Measurements from ENCODE around the gene GLYATL1B. TPM values are rescaled to one million over a fixed set of nuclear protein-coding genes. Genes with fewer than 3 reads are reported as not detected.
"Not testable (repeated sequence)": the region's sequence is repeated elsewhere in the genome, so short reads cannot be mapped to it uniquely, and the experiment has no call there.

Gene GLYATL1B, protein sequence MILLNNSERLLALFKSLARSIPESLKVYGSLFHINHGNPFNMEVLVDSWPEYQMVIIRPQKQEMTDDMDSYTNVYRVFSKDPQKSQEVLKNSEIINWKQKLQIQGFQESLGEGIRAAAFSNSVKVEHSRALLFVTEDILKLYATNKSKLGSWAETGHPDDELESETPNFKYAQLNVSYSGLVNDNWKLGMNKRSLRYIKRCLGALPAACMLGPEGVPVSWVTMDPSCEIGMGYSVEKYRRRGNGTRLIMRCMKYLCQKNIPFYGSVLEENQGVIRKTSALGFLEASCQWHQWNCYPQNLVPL
- total RNA-seq = not detected in 2 replicates

DNA sequence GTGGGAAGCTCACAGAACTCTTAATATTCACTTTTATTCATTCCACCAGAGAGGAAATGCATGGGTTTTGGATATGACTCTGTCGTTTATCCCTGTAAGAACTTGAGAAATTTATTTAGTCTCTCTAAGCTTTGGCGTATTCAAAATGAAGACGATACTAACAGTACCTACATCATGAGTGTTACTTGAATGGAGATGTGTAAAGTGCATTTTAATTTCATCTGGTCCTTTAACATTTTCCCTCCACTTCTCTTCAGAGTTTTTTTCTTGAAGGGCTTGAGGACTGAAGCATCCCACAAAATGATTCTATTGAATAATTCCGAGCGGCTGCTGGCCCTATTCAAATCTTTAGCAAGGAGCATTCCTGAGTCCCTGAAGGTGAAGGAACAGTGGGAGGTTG is at the start of gene GLYATL1B:
Gene GLYATL1B, plus strand, starts transcription at position 301 of the 400 bp plus-strand sequence. Its CDS starts 0 bp downstream, at position 301.
- ATAC-seq (ENCODE audit: low read depth); intact Hi-C loops (cut with micrococcal nuclease); H3K27me3 Mint-ChIP-seq; CTCF ChIA-PET; POLR2A ChIA-PET; H3K4me3 Mint-ChIP-seq; H3K9me3 Mint-ChIP-seq; H3K36me3 Mint-ChIP-seq (ENCODE audit: low read depth); DNase-seq: not testable (repeated sequence)
- Mint-ChIP-seq H3K27ac (peak within 1 kb of the TSS; percentile 81), H3K4me1 (peaks cover 52% of the 10 kb centered on the region)

DNA sequence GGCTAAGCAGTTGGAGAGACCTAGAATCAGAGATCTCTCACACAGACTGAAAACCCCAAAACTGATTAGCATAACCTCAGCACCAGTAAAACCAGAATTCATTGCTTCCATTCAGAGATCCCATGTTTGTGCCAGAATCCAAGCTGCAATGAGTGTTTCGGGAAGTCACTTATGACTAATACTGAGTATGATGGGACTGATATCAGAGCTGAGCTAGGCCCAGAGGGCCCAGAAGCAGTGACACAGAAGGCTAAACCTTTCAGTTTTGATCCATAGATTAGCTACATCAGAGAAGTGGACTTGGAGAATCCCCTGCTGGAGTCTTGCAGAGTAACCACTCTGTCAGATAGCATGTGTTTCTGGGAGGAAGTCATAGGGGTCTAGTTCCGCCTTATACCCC is 49.6 kb upstream of the GLYATL1B start:
- H3K27me3 Mint-ChIP-seq; ATAC-seq (ENCODE audit: low read depth); CTCF ChIA-PET; H3K4me1 Mint-ChIP-seq; DNase-seq; intact Hi-C loops (cut with micrococcal nuclease); H3K9me3 Mint-ChIP-seq; H3K4me3 Mint-ChIP-seq; POLR2A ChIA-PET; H3K27ac Mint-ChIP-seq: not testable (repeated sequence)
- H3K36me3 Mint-ChIP-seq (ENCODE audit: low read depth) = peaks cover 11% of the 10 kb centered on the region

DNA sequence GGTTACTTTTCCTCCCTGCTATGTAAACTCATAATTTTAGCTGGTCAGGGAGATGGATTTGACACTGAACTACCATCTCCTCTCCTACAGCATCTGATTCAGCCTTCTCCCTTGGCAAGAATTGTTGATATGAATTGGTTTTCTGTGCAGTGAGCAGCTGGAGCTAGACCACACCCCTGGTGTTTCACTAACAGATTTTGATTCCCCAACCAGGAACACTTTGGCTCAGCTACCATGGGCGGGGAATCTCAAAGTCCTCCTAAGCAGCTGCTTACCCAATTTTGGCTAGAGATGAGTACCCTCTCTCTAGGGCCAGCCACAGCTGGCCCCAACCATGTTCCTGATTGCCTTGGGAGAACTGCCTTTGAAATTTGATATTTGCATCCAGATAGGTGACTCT is 48.7 kb upstream of the GLYATL1B start:
- ATAC-seq (ENCODE audit: low read depth); POLR2A ChIA-PET; H3K27me3 Mint-ChIP-seq; DNase-seq; H3K9me3 Mint-ChIP-seq; H3K4me3 Mint-ChIP-seq; intact Hi-C loops (cut with micrococcal nuclease); H3K4me1 Mint-ChIP-seq; CTCF ChIA-PET; H3K27ac Mint-ChIP-seq: not testable (repeated sequence)
- H3K36me3 Mint-ChIP-seq (ENCODE audit: low read depth) = peaks cover 15% of the 10 kb centered on the region

DNA sequence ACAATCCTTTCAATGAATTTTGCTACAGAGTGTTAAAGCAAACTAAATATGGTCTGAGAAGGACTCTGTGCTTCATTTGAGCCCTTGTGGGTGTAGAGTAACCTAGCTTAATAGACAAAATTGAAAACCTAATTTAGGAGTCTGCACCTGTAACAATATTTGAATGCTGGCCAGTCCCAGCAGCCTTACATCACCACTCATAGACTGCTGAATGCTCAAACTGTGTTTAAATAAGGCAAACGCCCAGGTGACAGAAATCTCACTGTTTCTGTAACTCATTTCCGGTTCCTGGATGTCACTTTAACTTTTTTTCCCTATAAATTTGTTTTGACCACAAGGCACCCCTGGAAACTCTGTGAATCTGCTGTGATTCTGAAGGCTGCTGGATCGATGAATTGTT is 45.5 kb upstream of the GLYATL1B start:
- H3K4me1 Mint-ChIP-seq = peaks cover 14% of the 10 kb centered on the region
- DNase-seq (no peak), ATAC-seq (ENCODE audit: low read depth) (no peak)
- no peak overlapping the region for H3K27ac Mint-ChIP-seq
- H3K9me3 Mint-ChIP-seq = no peaks in the 10 kb centered on the region
- peaks cover 27% of the 10 kb centered on the region for H3K36me3 Mint-ChIP-seq (ENCODE audit: low read depth)
- TF ChIP-seq, protein P1, sequence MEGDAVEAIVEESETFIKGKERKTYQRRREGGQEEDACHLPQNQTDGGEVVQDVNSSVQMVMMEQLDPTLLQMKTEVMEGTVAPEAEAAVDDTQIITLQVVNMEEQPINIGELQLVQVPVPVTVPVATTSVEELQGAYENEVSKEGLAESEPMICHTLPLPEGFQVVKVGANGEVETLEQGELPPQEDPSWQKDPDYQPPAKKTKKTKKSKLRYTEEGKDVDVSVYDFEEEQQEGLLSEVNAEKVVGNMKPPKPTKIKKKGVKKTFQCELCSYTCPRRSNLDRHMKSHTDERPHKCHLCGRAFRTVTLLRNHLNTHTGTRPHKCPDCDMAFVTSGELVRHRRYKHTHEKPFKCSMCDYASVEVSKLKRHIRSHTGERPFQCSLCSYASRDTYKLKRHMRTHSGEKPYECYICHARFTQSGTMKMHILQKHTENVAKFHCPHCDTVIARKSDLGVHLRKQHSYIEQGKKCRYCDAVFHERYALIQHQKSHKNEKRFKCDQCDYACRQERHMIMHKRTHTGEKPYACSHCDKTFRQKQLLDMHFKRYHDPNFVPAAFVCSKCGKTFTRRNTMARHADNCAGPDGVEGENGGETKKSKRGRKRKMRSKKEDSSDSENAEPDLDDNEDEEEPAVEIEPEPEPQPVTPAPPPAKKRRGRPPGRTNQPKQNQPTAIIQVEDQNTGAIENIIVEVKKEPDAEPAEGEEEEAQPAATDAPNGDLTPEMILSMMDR (IDR thresholded peaks at IDR 0.05) = no peak
- H3K27me3 Mint-ChIP-seq = no peaks in the 10 kb centered on the region
- no peak overlapping the region for H3K4me3 Mint-ChIP-seq
- ChIA-PET POLR2A (no interaction called here), CTCF (no interaction called here)
- intact Hi-C loops (cut with micrococcal nuclease) = no loop called here

DNA sequence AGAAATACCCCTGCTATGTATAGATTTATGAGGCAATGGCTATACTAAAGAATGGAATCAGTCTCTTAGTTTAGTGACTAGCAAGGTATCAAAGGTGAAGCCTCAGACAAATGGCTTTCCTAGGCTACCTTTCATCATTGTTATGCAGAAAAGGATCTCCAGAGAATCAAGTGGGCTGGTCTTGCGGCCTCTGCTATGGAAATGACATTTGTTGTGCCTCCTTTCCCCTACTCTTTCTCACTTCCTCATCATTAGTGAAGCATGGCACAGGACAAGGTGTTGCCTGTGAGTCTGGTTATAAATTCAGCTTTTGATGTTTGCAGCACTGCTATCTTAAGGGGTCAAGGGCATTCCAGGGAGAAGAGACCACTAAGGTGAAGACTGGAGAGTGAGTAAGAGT is 34.7 kb upstream of the GLYATL1B start:
- Mint-ChIP-seq H3K4me1 (peaks cover 55% of the 10 kb centered on the region), H3K36me3 (ENCODE audit: low read depth) (peaks cover 31% of the 10 kb centered on the region), H3K4me3 (peak overlapping the region; percentile 47), H3K27ac (peak overlapping the region; percentile 72)
- H3K27me3 Mint-ChIP-seq, DNase-seq, H3K9me3 Mint-ChIP-seq: not testable (repeated sequence)
- ATAC-seq (ENCODE audit: low read depth) = peak; percentile 94
- intact Hi-C loops (cut with micrococcal nuclease) = loop anchor here (2.0 to 10.0 kb wide), 3 partner anchors 47 to 383 kb away; partner anchors contain the start of gene OR5A1
- POLR2A ChIA-PET = interaction anchor here (0.7 to 1.5 kb wide), 6 partner anchors 56 to 474 kb away, joined by 3 to 5 read pairs (median 4); partner anchors contain the start of genes FAM111A and FAM111B
- CTCF ChIA-PET = interaction anchor here (0.9 to 4.5 kb wide), 5 partner anchors 42 to 1483 kb away, joined by 3 to 30 read pairs (median 4); no protein-coding TSS in a partner anchor

DNA sequence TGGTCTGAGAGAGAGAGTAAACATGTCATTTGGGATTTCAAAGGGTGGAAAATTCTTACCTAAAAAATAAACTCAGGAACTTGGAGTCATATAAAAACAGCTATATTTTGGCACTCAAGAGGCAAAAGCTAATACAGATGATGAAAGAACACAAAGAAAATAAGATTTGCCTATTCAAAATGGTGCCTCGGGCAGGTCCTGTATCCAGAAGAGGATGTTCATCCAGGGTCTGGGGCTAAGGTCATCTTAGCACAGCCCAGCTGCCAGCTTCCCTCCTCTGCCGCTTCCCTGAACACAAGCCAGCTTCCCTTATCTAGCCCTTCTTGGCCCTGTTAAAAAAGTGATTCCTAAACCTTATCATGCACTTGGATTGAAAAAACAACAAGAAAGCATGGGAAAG is 33.8 kb upstream of the GLYATL1B start:
- CTCF ChIA-PET = interaction anchor here (1.2 to 4.5 kb wide), 5 partner anchors 43 to 106 kb away, joined by 4 to 30 read pairs (median 6); no protein-coding TSS in a partner anchor
- peak overlapping the region; percentile 24 for H3K27ac Mint-ChIP-seq
- intact Hi-C loops (cut with micrococcal nuclease) = loop anchor here (10.0 kb wide), 2 partner anchors 48 to 382 kb away; partner anchors contain the start of gene OR5A1
- DNase-seq; H3K27me3 Mint-ChIP-seq; ATAC-seq (ENCODE audit: low read depth); H3K9me3 Mint-ChIP-seq; H3K4me3 Mint-ChIP-seq: not testable (repeated sequence)
- POLR2A ChIA-PET = interaction anchor here (0.6 to 1.5 kb wide), 7 partner anchors 24 to 475 kb away, joined by 3 to 6 read pairs (median 4); partner anchors contain the start of gene FAM111A
- peaks cover 63% of the 10 kb centered on the region for H3K4me1 Mint-ChIP-seq
- H3K36me3 Mint-ChIP-seq (ENCODE audit: low read depth) = peaks cover 31% of the 10 kb centered on the region

DNA sequence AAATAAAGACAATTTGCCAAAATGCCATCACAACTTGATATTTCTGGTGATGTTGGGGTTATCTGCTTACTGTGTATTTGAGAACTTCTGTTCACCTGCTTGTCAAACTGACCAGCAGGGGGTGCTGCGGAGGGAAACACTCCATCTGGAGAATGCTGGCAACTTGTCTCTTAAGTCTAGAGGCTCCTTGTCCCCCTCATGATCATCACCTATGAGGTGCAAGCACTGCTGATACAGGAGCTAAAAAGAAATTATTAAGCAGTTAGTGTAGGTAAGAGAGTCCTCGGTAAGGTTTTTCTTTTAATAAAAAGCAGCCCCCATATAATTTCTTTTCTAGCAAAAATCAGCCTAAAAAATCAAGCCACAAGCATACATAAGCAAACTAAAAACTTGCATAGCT is 32.7 kb upstream of the GLYATL1B start:
- ChIA-PET CTCF (interaction anchor here (0.8 to 4.5 kb wide), 7 partner anchors 24 to 398 kb away, joined by 4 to 30 read pairs (median 5); no protein-coding TSS in a partner anchor), POLR2A (interaction anchor here (0.7 to 1.4 kb wide), 3 partner anchors 24 to 158 kb away, joined by 3 to 5 read pairs (median 3); no protein-coding TSS in a partner anchor)
- TF ChIP-seq, protein P1 (IDR thresholded peaks at IDR 0.05) = no peak
- no peak for ATAC-seq (ENCODE audit: low read depth)
- intact Hi-C loops (cut with micrococcal nuclease) = loop anchor here (1.0 to 10.0 kb wide), 4 partner anchors 49 to 381 kb away; partner anchors contain the start of gene OR5A1
- Mint-ChIP-seq H3K4me3 (no peak overlapping the region), H3K27ac (peak overlapping the region; percentile 66), H3K9me3 (no peaks in the 10 kb centered on the region), H3K4me1 (peaks cover 73% of the 10 kb centered on the region), H3K27me3 (no peaks in the 10 kb centered on the region), H3K36me3 (ENCODE audit: low read depth) (peaks cover 24% of the 10 kb centered on the region)
- DNase-seq = peak; percentile 45

All from activated B cell treated with CpG ODN at 0.5 μM for 24 hours (primary cell).